K562 (cell line): ENCODE measurements around the gene NDUFS6. TPM values are rescaled to one million over a fixed set of nuclear protein-coding genes. Genes with fewer than 3 reads are reported as not detected.

Experiments
- BCOR ChIP-seq: fragments of 450-650 bp; IDR thresholded peaks from 2 replicates; pipeline ENCODE4 v1.6.1; 2016
- CAMTA2 ChIP-seq: fragments of 250-450 bp; sonication (Bioruptor Pico); conservative IDR thresholded peaks from 2 replicates; pipeline ENCODE4 v1.5.1; 2022
- CBFA2T3 ChIP-seq: fragments of 450-650 bp; IDR thresholded peaks from 2 replicates; pipeline ENCODE4 v1.6.1; 2017
- CBX8 ChIP-seq: fragments of 200-600 bp; sonication (generic); IDR thresholded peaks from 2 replicates; pipeline ENCODE4 v1.6.1; 2012; ENCODE audit warnings: borderline replicate concordance, mixed run types, low read depth, mild to moderate bottlenecking, moderate library complexity, mixed read lengths, low read length, control low read depth, inconsistent platforms; ENCODE audit not compliant: poor library complexity, severe bottlenecking; ENCODE audit errors: extremely low read depth
- CHD4 ChIP-seq: fragments of 200-600 bp; sonication (generic); IDR thresholded peaks from 3 replicates; pipeline ENCODE4 v1.6.1; 2012; ENCODE audit warnings: low read depth, mild to moderate bottlenecking, mixed read lengths, low read length, inconsistent platforms; ENCODE audit not compliant: insufficient read depth, insufficient replicate concordance, poor library complexity, severe bottlenecking
- CTCFL ChIP-seq: IDR thresholded peaks from 2 replicates; pipeline ENCODE4 v1.6.1; 2011; ENCODE audit warnings: borderline replicate concordance, low read depth, mild to moderate bottlenecking, moderate library complexity, low read length; ENCODE audit not compliant: insufficient read depth, poor library complexity, severe bottlenecking
- EHMT2 ChIP-seq: fragments of 450-650 bp; IDR thresholded peaks from 2 replicates; pipeline ENCODE4 v1.6.1; 2018; ENCODE audit warnings: antibody characterized with exemption
- ETS1 ChIP-seq: conservative IDR thresholded peaks from 2 replicates; pipeline ENCODE4 v1.6.1; 2011; ENCODE audit warnings: low read depth, mild to moderate bottlenecking, low read length; ENCODE audit not compliant: control insufficient read depth
- GTF2E2 ChIP-seq: fragments of 200-800 bp; sonication (Bioruptor generic); IDR thresholded peaks from 2 replicates; pipeline ENCODE4 v1.6.1; 2016; ENCODE audit warnings: missing genetic modification characterization, missing compliant biosample characterization
- JUNB ChIP-seq: fragments of 450-650 bp; formaldehyde crosslinking; conservative IDR thresholded peaks from 2 replicates; pipeline ENCODE4 v1.4.0; 2020; ENCODE audit warnings: mild to moderate bottlenecking
- MYC ChIP-seq, 2 experiments: fragments of 250-450 bp in 1 of 2; sonication (Bioruptor Pico) in 1 of 2; IDR thresholded peaks; 2 replicates each; pipeline versions ENCODE4 v1.5.1 to v1.6.1; 2012 to 2021; ENCODE audit warnings: low read depth in 2 of 2, borderline replicate concordance in 1 of 2, improper control_type of control experiment in 1 of 2, low read length in 1 of 2, mild to moderate bottlenecking in 1 of 2, moderate library complexity in 1 of 2
- POU5F1 ChIP-seq: fragments of 150-350 bp; IDR thresholded peaks from 2 replicates; pipeline ENCODE4 v1.6.1; 2014; ENCODE audit warnings: borderline replicate concordance, low read length, low read depth, mild to moderate bottlenecking; ENCODE audit not compliant: partially characterized antibody
- PPARD ChIP-seq: fragments of 250-450 bp; sonication (Bioruptor Pico); IDR thresholded peaks from 2 replicates; pipeline ENCODE4 v1.8.0; 2022; ENCODE audit warnings: inconsistent platforms, mild to moderate bottlenecking, moderate library complexity
- PYGO2 ChIP-seq: fragments of 450-650 bp; IDR thresholded peaks from 2 replicates; pipeline ENCODE4 v1.6.1; 2016; ENCODE audit warnings: mild to moderate bottlenecking, missing genetic modification characterization, moderate library complexity, missing compliant biosample characterization
- RBBP5 ChIP-seq: fragments of 200-600 bp; sonication (generic); IDR thresholded peaks from 2 replicates; pipeline ENCODE4 v1.6.1; 2012; ENCODE audit warnings: borderline replicate concordance, mild to moderate bottlenecking, low read length, control low read depth, inconsistent platforms; ENCODE audit not compliant: insufficient read depth, poor library complexity, severe bottlenecking
- RBM34 ChIP-seq: fragments of 200-400 bp; formaldehyde crosslinking; IDR thresholded peaks from 2 replicates; pipeline ENCODE4 v1.6.1; 2018; ENCODE audit warnings: low read length, borderline replicate concordance; ENCODE audit not compliant: insufficient read depth
- SAFB ChIP-seq: fragments of 200-400 bp; formaldehyde crosslinking; IDR thresholded peaks from 2 replicates; pipeline ENCODE4 v1.6.1; 2017; ENCODE audit warnings: low read depth, low read length, borderline replicate concordance
- SRF ChIP-seq, 2 experiments: fragments of 250-450, 450-650 bp in 1 of 2; sonication (Bioruptor Pico) in 1 of 2; sonication (generic) in 1 of 2; formaldehyde crosslinking; IDR thresholded peaks; 2 replicates each; pipeline versions ENCODE4 v1.5.0 to v1.5.1; 2020 to 2022; ENCODE audit warnings: mild to moderate bottlenecking in 1 of 2, missing genetic modification reagents in 1 of 2
- TAF1 ChIP-seq: IDR thresholded peaks from 2 replicates; pipeline ENCODE4 v1.6.1; 2011; ENCODE audit warnings: mild to moderate bottlenecking, low read length, moderate library complexity; ENCODE audit not compliant: insufficient read depth, control insufficient read depth, severe bottlenecking; ENCODE audit errors: extremely low read depth
- TSC22D4 ChIP-seq: fragments of 450-650 bp; IDR thresholded peaks from 2 replicates; pipeline ENCODE4 v1.6.1; 2016; ENCODE audit warnings: missing genetic modification characterization, missing biosample characterization, control low read depth
- ZBTB7A ChIP-seq: IDR thresholded peaks from 2 replicates; pipeline ENCODE4 v1.6.1; 2011; ENCODE audit warnings: low read depth, mild to moderate bottlenecking, low read length, moderate library complexity, borderline replicate concordance; ENCODE audit not compliant: control insufficient read depth
- ZKSCAN1 ChIP-seq: fragments of 150-350 bp; IDR thresholded peaks from 2 replicates; pipeline ENCODE4 v1.6.1; 2016; ENCODE audit warnings: low read depth, low read length
- ZNF143 ChIP-seq: sonication (generic); formaldehyde crosslinking; IDR thresholded peaks from 2 replicates; pipeline ENCODE4 v1.9.0; 2022; ENCODE audit warnings: mild to moderate bottlenecking, missing genetic modification reagents
- ZNF445 ChIP-seq: fragments of 250-450 bp; sonication (Bioruptor Pico); IDR thresholded peaks from 2 replicates; pipeline ENCODE4 v1.4.0; 2020; ENCODE audit warnings: low read depth, mild to moderate bottlenecking, moderate library complexity
- polyA plus RNA-seq, 8 experiments: library from polyadenylated mRNA; depleted of rRNA in 4 of 8; stranded (reverse) in 5 of 8; unstranded in 3 of 8; fragments of >200 nt; fragmentation: Nextera tagmentation in 2 of 8; fragmentation: Illumina TruSeq in 1 of 8; extraction: Ambion mirVana in 2 of 8; extraction: Trizol in 1 of 8; gene quantifications; 2 replicates each; pipeline versions ENCODE4 v1.2.1 to v1.2.3, GENCODE V29; 2011 to 2014; ENCODE audit warnings: inconsistent platforms in 1 of 8, missing spikeins in 1 of 8
- total RNA-seq, 7 experiments: library from RNA; depleted of rRNA in 6 of 7; stranded (reverse); fragments of >200 nt in 6 of 7; fragmentation: Illumina TruSeq in 2 of 7; extraction: Trizol in 2 of 7; gene quantifications; 2 replicates each; pipeline versions ENCODE4 v1.2.1 to v1.2.3, GENCODE V29; 2011 to 2021; ENCODE audit warnings: low replicate concordance in 1 of 7

The NDUFS6 gene
- total and polyA plus RNA-seq, 9 of the 15 experiments (the other 6 are each of a cell fraction or from before 2014, with no cell fraction given) = 36.1 to 291 (median 77.0) TPM

- TF ChIP-seq GTF2E2 (tag) = no peak
- no peak for TF ChIP-seq SRF (CRISPR knock-in tag; IDR thresholded peaks at IDR 0.05)
- TF ChIP-seq POU5F1 = no peak
- TF ChIP-seq ETS1 = no peak
- TF ChIP-seq CBFA2T3 = no peak
- TF ChIP-seq ZNF143 (CRISPR knock-in tag) = peak; percentile 46; the same call in 1 of the 2 replicates
- TF ChIP-seq EHMT2 = no peak
- TF ChIP-seq PYGO2 (tag) = no peak
- TF ChIP-seq CBX8 = no peak
- TF ChIP-seq MYC (IDR thresholded peaks at IDR 0.05; ENCODE audit: low read depth, low read length) = peak; percentile 44; the same call in 1 of the 2 replicates
- TF ChIP-seq MYC (CRISPR knock-in tag; IDR thresholded peaks at IDR 0.05; ENCODE audit: borderline replicate concordance, low read depth) = no peak
- no peak for TF ChIP-seq ZNF445
- TF ChIP-seq BCOR = no peak; the same call in 1 of the 2 replicates
- TF ChIP-seq CTCFL = no peak
- TF ChIP-seq RBM34 = no peak
- TF ChIP-seq TSC22D4 (tag) = no peak
- no peak for TF ChIP-seq JUNB
- TF ChIP-seq RBBP5 = no peak
- TF ChIP-seq PPARD = no peak
- no peak for TF ChIP-seq TAF1
- no peak for TF ChIP-seq CAMTA2 (CRISPR knock-in tag)
- TF ChIP-seq SAFB = no peak
- no peak for TF ChIP-seq CHD4
- TF ChIP-seq ZBTB7A = no peak
- no peak for TF ChIP-seq ZKSCAN1
Observed at GRCh38 chr5:1800472-1801221, 560 bp upstream of the NDUFS6 start (continued).
